LNCaP clone FGC (cell line): Measurements from ENCODE around the gene ZFYVE19.

Source experiments
- DNase-seq: peaks from one replicate; pipeline ENCODE4 v3.0.0-alpha.2; 2011; ENCODE audit warnings: low read depth
- H3K4me3 ChIP-seq: 2 replicates; pipeline ENCODE4 v1.5.1; 2011; ENCODE audit warnings: mild to moderate bottlenecking, low read depth, low read length, control low read depth
- CTCF ChIP-seq: IDR thresholded peaks from 2 replicates; pipeline ENCODE4 v1.5.1; 2012; ENCODE audit warnings: mild to moderate bottlenecking; ENCODE audit not compliant: control insufficient read depth, insufficient read depth; ENCODE audit errors: extremely low read depth

ZFYVE19 gene

GRCh38 chr15:40853241-40853890, 46.5 kb downstream of the ZFYVE19 start:
- DNase-seq: no peak
- H3K4me3 ChIP-seq: no peak overlapping the region
- no peak for TF ChIP-seq CTCF

- TF ChIP-seq CTCF: no peak
- DNase-seq: no peak
Observed at GRCh38 chr15:40854161-40854560, 47.3 kb downstream of the ZFYVE19 start.

GRCh38 chr15:40855706-40856234, 48.9 kb downstream of the ZFYVE19 start:
- no peak for DNase-seq
- no peak overlapping the region for H3K4me3 ChIP-seq
- TF ChIP-seq CTCF: no peak

More at GRCh38 chr15:40854161-40854560, 47.3 kb downstream of the ZFYVE19 start:
- H3K4me3 ChIP-seq: no peak overlapping the region

- no peak for DNase-seq
- no peak overlapping the region for H3K4me3 ChIP-seq
- no peak for TF ChIP-seq CTCF
Observed at GRCh38 chr15:40856746-40857145, 49.9 kb downstream of the ZFYVE19 start.

GRCh38 chr15:40857601-40858341, 50.9 kb downstream of the ZFYVE19 start:
- TF ChIP-seq CTCF: peak; percentile 96
- H3K4me3 ChIP-seq: 0 out of 2 replicates have a peak overlapping the region, but pooled peaks have one; percentile 8
- DNase-seq: peak; percentile 87

GRCh38 chr15:40858706-40859105, 51.8 kb downstream of the ZFYVE19 start:
- no peak for TF ChIP-seq CTCF
- no peak for DNase-seq

More at GRCh38 chr15:40858706-40859105, 51.8 kb downstream of the ZFYVE19 start:
- no peak overlapping the region for H3K4me3 ChIP-seq
